ENCODE data around the gene AUTS2. TPM values are rescaled to one million over a fixed set of nuclear protein-coding genes. Genes with fewer than 3 reads are reported as not detected.

AUTS2 gene
- total and polyA plus RNA-seq, 4 donors, result 4.9 to 24.4 (median 7.0) TPM

DNA sequence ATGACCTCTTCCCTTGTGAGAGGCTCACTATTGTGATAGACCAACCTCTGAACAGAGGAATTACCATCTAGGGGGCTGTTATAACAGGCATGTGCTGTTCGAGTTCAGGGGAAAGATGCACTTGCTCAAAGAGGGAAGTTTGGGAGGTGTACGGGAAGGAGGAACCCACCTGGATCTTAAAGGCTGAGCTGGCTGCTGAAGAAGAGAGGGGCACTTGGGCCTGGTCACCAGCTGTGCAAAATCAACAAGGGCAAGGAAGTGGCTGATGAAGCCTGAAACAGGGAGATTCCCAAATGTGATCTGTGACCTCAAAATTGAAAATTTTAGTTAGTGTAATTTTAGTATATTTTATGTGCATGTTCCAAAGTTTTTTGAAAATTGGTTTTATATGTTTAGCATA is 407.2 kb downstream of the AUTS2 start:
- Histone ChIP-seq H3K27ac (ENCODE audit: low read depth in 1 of 2, low read length in 2 of 2) (no peak overlapping the region), H3K27me3 (ENCODE audit: control insufficient read depth in 4 of 4, insufficient read depth in 4 of 4, low read length in 3 of 4) (no peaks in the 10 kb centered on the region), H3K9ac (ENCODE audit: low read depth in 1 of 2, low read length in 2 of 2) (no peak overlapping the region), H3K9me3 (ENCODE audit: control insufficient read depth in 4 of 4, low read length in 3 of 4) (no peaks in the 10 kb centered on the region), H3K4me3 (ENCODE audit: low read depth in 1 of 3, low read length in 3 of 3) (no peak overlapping the region), H3K4me1 (ENCODE audit: control insufficient read depth in 4 of 4, insufficient read depth in 4 of 4, low read length in 3 of 4) (no peaks in the 10 kb centered on the region), H3K36me3 (ENCODE audit: control insufficient read depth in 4 of 4, insufficient read depth in 3 of 4, low read depth in 1 of 4, low read length in 3 of 4) (no peaks in the 10 kb centered on the region)
- TF ChIP-seq EGR1 (IDR thresholded peaks at IDR 0.05; ENCODE audit: low read depth in 2 of 2), result no peak
- no peak for TF ChIP-seq NR2F2 (IDR thresholded peaks at IDR 0.05)
- TF ChIP-seq GABPA (IDR thresholded peaks at IDR 0.05 in 1 of 2, conservative IDR thresholded peaks at IDR 0.05 in 1 of 2), result no peak
- 84% methylated on average over 2 of the region's 2 CpGs for WGBS
- DNase-seq (ENCODE audit: low spot score), result no peak

DNA sequence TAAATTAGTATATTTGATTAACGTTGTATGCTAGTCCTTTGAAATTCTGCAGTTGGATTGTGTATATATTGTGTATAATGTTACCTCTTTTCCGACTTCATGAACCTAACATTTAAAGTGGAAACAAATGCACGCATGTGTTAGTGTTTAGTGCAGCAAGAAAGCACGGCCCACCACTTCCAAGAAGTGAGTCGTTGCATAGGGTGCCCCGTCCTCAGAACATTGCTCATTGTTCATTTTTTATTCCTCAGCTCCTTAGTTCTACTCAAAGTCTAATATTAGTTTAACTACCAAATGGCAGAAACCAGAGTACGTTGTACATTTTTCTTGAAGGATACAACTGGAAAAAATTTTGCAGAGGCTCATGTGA is 407.6 kb downstream of the AUTS2 start:
- no peak for DNase-seq (ENCODE audit: low spot score)
- 77% methylated on average over 7 of the region's 7 CpGs for WGBS
- no peaks in the 10 kb centered on the region for H3K4me1 ChIP-seq (ENCODE audit: control insufficient read depth in 4 of 4, insufficient read depth in 4 of 4, low read length in 3 of 4)
- H3K9me3 ChIP-seq (ENCODE audit: control insufficient read depth in 4 of 4, low read length in 3 of 4), result no peaks in the 10 kb centered on the region
- H3K36me3 ChIP-seq (ENCODE audit: control insufficient read depth in 4 of 4, insufficient read depth in 3 of 4, low read depth in 1 of 4, low read length in 3 of 4), result no peaks in the 10 kb centered on the region
- H3K9ac ChIP-seq (ENCODE audit: low read depth in 1 of 2, low read length in 2 of 2), result no peak overlapping the region
- TF ChIP-seq FOXA1 (IDR thresholded peaks at IDR 0.05), result no peak
- no peak for TF ChIP-seq FOXA2 (IDR thresholded peaks at IDR 0.05)
- no peak for TF ChIP-seq EGR1 (IDR thresholded peaks at IDR 0.05; ENCODE audit: low read depth in 2 of 2)
- TF ChIP-seq, protein P1, sequence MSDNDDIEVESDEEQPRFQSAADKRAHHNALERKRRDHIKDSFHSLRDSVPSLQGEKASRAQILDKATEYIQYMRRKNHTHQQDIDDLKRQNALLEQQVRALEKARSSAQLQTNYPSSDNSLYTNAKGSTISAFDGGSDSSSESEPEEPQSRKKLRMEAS (IDR thresholded peaks at IDR 0.05), result no peak
- TF ChIP-seq SP1 (IDR thresholded peaks at IDR 0.05), result no peak
- TF ChIP-seq YY1 (IDR thresholded peaks at IDR 0.05), result no peak
- TF ChIP-seq, protein P2, sequence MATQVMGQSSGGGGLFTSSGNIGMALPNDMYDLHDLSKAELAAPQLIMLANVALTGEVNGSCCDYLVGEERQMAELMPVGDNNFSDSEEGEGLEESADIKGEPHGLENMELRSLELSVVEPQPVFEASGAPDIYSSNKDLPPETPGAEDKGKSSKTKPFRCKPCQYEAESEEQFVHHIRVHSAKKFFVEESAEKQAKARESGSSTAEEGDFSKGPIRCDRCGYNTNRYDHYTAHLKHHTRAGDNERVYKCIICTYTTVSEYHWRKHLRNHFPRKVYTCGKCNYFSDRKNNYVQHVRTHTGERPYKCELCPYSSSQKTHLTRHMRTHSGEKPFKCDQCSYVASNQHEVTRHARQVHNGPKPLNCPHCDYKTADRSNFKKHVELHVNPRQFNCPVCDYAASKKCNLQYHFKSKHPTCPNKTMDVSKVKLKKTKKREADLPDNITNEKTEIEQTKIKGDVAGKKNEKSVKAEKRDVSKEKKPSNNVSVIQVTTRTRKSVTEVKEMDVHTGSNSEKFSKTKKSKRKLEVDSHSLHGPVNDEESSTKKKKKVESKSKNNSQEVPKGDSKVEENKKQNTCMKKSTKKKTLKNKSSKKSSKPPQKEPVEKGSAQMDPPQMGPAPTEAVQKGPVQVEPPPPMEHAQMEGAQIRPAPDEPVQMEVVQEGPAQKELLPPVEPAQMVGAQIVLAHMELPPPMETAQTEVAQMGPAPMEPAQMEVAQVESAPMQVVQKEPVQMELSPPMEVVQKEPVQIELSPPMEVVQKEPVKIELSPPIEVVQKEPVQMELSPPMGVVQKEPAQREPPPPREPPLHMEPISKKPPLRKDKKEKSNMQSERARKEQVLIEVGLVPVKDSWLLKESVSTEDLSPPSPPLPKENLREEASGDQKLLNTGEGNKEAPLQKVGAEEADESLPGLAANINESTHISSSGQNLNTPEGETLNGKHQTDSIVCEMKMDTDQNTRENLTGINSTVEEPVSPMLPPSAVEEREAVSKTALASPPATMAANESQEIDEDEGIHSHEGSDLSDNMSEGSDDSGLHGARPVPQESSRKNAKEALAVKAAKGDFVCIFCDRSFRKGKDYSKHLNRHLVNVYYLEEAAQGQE (IDR thresholded peaks at IDR 0.05), result no peak
- no peak for TF ChIP-seq JUND (IDR thresholded peaks at IDR 0.05)
- no peak for TF ChIP-seq RAD21 (IDR thresholded peaks at IDR 0.05)
- TF ChIP-seq, protein P3, sequence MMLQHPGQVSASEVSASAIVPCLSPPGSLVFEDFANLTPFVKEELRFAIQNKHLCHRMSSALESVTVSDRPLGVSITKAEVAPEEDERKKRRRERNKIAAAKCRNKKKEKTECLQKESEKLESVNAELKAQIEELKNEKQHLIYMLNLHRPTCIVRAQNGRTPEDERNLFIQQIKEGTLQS (IDR thresholded peaks at IDR 0.05), result no peak
- TF ChIP-seq TAF1 (conservative IDR thresholded peaks at IDR 0.05), result no peak
- no peak for TF ChIP-seq NR2F2 (IDR thresholded peaks at IDR 0.05)
- TF ChIP-seq, protein P4, sequence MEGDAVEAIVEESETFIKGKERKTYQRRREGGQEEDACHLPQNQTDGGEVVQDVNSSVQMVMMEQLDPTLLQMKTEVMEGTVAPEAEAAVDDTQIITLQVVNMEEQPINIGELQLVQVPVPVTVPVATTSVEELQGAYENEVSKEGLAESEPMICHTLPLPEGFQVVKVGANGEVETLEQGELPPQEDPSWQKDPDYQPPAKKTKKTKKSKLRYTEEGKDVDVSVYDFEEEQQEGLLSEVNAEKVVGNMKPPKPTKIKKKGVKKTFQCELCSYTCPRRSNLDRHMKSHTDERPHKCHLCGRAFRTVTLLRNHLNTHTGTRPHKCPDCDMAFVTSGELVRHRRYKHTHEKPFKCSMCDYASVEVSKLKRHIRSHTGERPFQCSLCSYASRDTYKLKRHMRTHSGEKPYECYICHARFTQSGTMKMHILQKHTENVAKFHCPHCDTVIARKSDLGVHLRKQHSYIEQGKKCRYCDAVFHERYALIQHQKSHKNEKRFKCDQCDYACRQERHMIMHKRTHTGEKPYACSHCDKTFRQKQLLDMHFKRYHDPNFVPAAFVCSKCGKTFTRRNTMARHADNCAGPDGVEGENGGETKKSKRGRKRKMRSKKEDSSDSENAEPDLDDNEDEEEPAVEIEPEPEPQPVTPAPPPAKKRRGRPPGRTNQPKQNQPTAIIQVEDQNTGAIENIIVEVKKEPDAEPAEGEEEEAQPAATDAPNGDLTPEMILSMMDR (IDR thresholded peaks at IDR 0.05; ENCODE audit: low read depth, low read length, missing input control), result no peak
- no peak overlapping the region for H3K27ac ChIP-seq (ENCODE audit: low read depth in 1 of 2, low read length in 2 of 2)
- H3K4me3 ChIP-seq (ENCODE audit: low read depth in 1 of 3, low read length in 3 of 3), result no peak overlapping the region
- no peaks in the 10 kb centered on the region for H3K27me3 ChIP-seq (ENCODE audit: control insufficient read depth in 4 of 4, insufficient read depth in 4 of 4, low read length in 3 of 4)
